ENCODE data around the gene GABRB1.

GABRB1 gene

DNA sequence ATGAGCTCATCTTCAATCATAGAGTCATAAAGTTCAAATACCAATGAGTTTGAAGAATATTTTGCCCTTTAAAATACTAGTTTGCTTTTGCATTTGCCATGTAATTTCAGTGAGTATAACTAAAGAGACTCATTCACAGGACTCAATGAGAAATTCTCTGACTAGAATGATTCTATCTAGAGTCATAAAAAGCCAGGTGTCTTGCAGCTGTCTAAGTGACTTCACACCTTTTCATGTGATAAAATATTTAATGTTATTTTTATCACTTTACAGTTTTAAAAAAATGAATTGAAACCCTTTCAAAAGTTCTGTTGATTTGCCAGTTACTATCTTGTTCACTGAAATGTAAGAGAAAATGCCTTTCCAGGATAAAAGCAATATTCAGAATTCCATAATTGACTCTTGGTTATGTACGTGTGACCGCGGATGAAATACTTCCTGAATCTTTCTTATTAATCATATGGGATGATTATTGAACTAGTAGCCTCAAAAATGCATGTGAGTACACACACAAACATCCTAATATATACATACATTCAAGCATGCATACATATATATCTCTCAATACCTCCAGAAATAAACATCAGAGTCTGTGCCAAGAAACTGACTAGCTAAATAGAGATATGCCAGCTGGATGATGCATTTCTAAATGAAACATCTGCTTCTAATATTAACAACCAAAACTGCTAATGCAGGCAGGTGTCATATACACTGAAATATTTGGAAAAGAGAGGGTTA lies 87.0 kb downstream of the GABRB1 start:
- DNase-seq (ENCODE audit: low read depth), result no peak

DNA sequence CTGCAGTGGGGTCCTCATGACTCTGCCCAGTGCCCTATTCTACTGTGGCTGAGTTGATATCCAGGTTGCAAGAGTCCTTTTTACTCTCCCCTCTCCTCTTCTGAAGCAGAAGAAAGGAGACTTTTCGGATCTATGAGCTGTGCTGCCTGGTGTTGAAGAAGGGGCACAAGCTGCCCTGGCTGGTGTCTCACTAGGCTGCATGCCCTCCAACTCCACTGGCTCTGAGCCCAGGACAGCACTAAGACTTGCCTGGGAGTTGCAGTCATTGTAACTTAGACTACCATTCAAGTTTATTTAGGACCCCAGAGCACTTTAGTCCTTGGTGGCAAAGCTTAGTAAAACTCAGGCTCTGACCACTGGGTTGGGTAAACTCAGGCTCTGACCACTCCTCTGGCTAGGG lies 89.4 kb downstream of the GABRB1 start:
- no peak for DNase-seq (ENCODE audit: low read depth)

DNA sequence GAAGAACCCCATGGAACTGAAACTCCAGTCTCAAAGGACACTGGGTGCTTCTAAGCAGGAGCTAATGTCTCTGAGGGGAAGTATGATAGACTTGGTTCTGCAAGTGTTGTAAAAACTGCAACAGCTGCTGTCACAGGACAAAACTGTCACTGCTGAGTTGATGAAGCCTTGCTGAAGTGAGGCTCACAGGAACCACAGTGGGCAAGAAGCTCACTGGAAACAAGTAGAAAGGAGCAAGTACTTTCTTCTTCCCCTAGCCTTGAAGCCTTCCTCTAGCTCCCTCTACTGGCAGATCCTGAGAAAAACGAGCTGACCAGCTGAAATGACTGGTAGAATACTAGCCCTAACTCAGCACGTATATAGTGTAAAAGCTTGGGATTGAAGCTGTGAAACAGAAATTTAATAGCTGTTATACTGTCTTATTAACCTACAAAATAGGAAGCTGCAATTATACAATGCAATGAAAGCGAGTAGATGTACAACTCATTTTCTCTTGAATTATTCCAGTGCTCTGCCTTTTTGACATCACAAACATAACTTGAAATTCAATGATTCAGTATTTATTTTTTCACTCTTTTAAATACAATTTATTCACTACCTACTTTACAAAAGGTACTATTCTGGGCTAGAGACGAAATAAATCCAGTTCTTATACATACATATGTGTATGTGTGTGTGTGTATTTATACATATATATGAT lies 91.4 kb downstream of the GABRB1 start:
- peak; percentile 0 for DNase-seq (ENCODE audit: low read depth)

DNA sequence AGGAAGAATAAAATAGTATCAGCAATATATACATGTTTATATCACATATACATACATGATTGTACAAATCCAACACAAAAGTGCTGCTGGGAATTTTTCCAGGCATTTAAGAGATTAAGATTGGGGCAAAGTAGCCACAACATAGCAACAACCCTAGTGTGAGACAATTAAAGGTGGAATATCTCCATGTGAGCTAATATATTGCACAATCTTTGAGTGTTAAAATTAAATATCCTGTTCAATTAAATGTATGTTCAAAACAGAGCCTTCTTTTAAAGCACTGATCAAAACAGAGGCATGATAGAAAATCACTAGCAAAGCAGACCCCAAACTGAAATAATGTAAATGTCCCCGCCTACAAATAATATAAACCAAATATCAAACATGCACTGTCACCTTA lies 97.6 kb downstream of the GABRB1 start:
- no peak for DNase-seq (ENCODE audit: low read depth)

DNA sequence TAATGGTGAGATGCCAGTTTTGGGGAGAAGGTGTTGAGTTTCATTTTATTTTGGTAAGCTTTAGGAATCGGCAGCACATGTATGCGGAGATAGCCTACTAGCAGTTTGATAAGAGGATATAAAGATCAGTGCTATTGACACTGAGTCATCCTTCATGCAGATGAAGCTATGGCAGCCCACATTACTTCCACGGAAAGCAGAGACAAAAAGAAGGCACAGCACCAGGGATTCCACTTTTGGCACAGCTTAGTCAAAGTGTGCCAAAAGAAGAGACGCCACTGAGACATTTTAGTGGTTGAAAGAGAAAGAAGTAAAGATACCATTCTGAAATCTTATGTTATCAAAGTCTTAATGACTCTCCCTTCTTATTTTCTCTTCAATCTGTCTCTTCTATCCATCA lies 103.8 kb downstream of the GABRB1 start:
- no peak for DNase-seq (ENCODE audit: low read depth)

DNA sequence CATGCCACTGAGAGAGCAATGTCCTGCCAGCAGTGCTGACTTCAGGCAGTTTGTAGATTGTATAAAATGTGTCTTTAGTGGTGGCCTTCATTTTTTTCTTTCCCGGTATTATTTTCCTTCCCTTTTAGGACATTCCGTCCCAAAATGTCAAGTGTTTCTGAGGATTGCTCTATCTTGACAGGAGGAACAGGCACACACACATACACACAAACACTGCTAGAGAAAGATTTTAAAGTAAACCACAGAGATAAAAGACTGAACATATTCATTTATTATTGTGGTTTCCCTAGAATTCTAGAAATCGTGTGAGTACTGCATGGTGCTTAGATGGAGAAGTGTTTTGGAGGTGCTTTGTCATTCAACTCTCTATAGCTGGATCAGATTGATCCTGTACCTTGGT lies 111.9 kb downstream of the GABRB1 start:
- DNase-seq (ENCODE audit: low read depth), result no peak

DNA sequence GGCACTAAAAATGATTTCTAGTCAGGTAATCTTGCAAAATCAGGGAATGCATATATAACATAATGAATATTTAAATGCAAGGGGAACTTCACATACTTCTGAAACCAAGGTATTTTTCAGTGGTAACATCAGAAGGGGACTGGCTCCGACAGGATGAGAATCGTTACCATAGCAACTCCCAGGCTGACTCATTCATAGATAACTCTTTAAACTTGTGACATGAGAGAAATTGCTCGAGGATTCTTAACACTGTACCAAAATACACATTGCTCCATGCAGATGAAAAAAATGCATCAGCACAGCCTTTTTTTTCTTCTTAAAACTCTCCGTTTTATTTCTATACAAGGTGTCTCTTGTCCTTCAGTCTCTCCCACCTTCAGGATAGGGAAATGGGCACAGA lies 114.3 kb downstream of the GABRB1 start:
- DNase-seq (ENCODE audit: low read depth), result no peak

DNA sequence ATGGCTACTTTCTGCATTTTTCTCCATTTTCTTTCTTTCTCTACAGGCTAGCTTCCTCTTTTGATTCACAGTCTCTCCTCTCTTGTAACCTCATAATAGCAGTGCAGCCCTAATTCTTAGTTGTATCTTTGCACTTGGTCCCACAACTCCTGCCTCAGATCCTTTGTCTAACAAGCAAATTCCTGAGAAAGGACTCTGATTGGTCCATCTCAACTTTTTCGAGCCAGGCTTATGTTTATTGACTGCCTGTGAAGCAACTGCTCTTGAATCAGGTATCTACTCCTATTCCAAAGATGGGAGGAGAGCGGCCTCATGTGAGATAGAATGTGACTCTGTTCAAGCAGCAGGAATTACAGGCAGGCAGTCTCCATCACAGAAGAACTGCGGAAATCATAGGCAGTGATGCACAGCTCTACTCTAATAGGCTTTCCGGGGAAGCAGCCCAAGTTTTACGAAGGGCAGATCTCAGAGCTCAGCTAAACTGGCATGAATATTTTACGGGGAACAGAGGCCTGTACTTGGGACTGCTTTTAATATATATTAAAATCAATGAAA lies 123.5 kb downstream of the GABRB1 start:
- DNase-seq (ENCODE audit: low read depth), result no peak

DNA sequence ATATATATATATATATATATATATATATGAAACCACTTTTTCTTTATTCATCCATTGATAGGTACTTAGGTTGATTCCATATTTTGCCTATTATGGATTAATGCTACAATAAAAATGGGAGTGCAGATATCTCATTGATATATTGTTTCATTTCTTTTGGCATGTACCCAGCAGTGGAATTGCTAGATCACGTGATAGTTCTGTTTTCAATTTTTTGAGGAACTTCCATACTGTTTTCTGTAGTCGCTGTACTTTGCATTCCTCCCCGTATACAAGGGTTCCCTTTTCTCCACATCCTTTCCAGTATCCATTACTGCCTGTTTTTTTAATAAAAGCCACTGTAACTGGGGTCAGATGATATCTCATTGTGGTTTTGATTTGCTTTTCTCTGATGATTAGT lies 124.6 kb downstream of the GABRB1 start:
- no peak for DNase-seq (ENCODE audit: low read depth)

DNA sequence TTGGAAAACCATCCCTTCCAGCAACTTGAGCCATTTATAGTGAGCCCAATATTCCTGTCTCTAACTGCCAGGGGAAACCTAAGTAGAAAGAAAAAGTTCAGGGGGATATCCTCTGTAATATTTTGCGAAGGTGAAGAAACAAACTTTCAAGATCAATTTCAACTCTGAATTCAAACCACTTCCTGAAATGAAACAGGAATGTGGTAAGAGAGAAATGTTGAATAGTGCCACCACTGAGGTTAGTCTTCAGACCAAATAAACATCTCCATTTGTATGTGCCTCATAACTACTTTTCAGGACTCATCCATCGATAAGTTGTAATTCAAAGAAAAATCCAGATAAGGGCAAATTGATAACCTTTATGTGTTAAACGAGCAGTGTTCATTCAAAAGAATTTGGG lies 128.7 kb downstream of the GABRB1 start:
- DNase-seq (ENCODE audit: low read depth), result no peak

DNA sequence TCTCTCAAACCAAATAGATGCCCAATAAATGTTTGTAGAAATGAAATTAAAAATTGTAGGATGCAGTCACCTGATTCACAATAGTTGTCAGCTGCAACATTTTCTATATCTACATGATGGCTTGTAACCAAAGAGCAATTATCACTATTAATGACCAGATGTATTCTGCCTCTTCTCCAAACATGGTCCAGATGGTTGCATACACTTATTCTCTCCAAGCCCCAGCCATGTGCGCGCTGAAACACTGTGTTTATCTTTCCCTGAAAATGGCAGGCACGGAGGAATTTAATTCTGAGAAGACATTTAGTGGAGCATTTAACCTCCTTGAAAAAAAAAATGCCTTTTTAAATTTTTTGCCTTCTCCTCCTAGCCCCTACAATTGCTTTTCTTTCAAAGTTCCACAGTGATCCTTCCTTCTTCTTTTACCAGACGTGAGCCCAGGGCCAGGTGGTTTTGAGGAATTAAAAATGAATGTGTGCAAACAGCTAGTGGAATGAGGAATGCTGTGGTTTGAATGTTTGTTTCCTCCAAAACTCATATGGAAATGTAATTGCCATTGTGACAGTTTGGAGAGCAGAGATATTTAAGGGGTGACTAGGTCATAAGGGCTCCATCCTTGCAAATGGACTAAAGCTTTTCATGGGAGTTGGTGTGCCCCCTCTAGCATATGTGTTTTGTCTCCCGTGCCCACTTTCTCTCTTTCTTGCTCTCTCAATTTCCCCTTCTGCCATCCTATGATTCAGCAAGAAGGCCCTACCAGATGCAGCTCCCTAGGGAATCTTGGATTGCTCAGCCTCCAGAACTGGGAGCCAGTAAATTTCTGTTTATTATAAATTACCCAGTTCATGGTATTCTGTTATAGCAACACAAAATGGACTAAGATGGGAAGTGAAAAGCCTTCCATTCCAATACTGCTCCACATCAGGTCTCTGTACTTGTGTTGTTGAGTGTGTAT lies 136.0 kb downstream of the GABRB1 start:
- DNase-seq (ENCODE audit: low read depth), result no peak

DNA sequence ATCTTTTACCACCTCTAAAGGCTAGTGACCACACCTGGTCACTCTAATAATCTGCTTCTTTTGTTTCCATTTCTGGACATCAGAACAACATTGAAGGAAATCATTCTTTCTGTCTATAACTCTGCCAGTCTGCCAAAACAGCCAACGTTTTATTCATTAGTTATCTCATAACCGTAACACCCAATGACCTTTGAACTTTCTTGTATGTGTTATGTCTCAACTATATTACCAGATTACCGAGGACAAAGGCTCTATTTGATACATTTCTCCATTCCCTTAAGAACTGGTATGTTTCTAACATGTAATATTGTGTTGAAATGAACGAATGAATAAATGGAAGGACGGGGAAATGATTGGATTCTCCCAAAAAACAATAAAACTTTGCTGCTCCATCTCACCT lies 152.7 kb downstream of the GABRB1 start:
- DNase-seq (ENCODE audit: low read depth), result no peak

DNA sequence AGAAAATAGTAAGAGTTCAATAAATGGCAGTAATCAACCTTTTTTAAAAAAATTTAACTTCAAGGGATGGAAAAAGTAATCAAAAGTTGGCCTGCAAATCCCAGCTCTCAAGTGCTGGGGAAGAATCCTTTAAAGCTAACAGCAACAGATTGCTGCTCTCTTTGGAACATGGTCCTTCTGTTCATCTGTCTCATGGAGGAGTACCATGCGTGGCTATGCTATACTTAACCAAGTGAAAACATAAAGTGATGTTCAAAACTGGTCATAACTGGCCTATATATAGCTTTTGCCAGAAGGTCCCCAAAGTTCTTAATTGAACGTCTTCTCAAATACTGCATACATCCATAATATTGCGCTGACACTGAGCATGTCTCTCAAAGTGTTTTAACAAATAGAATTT lies 154.4 kb downstream of the GABRB1 start:
- no peak for DNase-seq (ENCODE audit: low read depth)

DNA sequence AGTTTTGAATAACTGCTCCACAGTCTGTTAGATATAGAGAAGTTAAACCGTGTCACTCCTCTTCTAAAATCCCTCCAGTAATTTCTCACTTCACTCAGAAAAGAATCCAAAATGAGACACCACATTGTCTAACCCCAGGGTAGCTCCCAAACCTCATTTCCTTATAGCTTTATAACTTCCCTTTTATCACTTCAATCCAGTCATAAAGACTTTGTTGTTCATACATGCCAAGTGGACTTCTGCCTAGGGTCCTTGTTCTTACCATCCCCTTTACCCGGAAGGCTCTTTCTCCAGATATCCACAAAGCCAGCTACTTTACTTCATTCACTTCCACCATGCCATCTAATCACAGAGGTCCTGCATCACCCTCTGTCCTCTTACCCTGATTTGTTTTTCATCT lies 156.2 kb downstream of the GABRB1 start:
- DNase-seq (ENCODE audit: low read depth), result no peak

DNA sequence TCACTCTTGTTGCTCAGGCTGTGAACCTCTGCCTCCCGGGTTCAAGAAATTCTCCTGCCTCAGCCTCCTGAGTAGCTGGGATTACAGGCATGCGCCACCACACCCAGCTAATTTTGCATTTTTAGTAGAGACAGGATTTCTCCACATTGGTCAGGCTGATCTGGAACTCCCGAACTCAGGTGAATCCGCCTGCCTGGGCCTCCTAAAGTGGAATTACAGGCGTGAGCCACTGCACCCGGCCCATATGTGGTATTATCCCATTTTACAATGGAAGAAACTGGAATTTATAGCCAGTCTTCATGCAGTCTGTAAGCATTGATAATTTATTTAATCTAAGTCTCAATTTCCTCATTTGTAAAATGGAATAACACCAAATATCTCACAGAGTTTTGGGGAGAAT lies 161.8 kb downstream of the GABRB1 start:
- no peak for DNase-seq (ENCODE audit: low read depth)

DNA sequence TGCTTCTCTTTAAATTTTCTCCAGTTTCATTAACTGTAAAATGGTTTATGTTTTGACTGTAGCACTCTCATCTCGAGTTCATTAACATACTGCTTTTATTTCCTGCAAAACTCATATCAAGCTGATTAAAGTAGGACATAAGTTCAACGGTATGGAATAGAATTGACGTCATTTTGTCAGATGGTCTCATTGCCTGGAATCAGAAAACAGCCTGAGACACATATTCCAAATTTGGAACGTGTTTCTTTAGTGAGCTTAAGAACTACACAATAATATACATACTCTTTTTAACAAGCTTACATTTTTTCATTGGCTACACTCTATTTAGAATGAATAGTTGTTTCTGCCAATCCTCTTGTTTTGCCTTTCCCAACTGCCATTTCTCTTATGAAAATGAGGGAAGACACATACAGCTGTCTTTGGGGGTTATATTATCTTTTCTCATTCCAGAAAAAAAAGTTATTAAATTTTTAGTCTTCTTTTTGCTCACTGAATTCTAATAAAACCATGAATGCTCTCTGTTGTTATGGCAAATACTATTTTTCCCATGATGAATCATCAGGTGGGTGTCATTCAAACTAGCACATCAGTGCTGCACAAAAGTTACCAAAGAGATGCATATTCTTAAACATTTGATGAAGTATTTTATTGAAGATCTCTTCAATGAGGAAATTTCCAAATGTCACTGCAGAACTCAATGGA lies 162.8 kb downstream of the GABRB1 start:
- DNase-seq (ENCODE audit: low read depth), result no peak

DNA sequence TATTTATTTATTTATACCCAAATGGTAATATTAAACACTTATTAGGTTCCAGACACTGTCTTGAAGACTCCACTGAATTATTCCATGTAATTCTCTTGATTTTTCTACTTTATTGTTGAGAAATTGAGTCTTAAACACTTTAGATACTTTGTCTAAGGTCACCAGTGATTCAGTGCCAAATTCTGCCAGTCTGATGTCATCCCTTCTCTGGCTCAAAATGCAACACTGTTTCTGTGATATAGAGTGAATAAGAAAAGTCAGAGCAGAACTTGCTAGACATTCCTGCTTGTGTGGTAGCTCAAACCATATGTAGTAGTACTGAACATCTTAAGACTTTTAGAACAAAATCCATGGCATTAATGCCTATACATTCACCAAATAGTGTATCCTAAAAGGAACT lies 164.3 kb downstream of the GABRB1 start:
- no peak for DNase-seq (ENCODE audit: low read depth)

DNA sequence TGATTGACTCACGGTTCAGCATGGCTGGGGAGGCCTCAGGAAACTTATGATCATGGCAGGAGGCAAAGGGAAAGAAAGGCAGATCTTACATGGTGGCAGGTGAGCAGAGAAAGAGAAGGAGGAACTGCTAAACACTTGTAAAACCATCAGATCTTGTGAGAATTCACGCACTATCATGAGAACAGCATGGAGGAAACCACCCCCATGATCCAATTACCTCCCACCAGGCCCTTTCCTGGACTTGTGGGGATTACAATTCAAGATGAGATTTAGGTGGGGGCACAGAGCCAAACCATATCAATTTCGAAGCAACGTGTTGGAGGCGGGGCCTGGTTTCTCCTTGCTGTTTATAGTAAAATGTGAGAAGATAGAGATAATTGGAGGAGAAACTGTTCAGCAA lies 167.4 kb downstream of the GABRB1 start:
- DNase-seq (ENCODE audit: low read depth), result no peak

DNA sequence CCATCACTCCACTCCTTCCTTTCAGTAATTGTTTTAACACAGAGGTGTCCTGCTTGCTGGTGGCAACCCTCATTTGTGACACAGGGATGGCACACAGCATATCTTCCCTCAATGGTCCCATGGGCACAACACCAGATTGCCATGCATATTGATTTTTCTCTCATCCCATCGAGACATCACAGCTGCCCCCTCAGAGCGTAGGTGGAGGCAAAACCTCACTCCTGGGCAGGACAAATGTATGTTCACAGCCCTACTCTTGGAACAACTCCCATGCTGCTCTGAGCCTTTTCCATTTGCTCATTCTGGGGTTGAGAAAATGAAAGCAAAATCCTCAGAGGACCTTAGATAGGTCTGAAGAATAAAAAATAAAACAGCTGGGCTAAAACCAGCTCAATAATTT lies 172.2 kb downstream of the GABRB1 start:
- no peak for DNase-seq (ENCODE audit: low read depth)

DNA sequence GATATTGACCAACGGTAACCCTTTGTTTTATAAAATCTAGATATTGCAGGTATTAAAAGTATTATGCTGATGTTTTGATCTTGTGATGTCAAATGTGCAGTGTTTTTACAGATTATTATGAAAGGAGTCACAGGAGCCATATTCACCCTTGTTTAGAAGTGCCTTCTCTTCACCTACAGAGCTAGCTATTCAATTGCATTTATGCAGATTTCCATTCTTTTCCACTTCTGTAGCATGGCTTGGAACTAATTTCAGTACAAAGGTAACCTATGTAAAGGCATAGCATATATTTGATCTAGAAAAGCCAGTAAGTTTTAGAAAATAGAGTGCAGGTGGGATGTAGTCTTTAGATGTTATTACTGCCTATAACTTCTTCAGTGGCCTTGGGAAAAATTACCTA lies 176.2 kb downstream of the GABRB1 start:
- no peak for DNase-seq (ENCODE audit: low read depth)

DNA sequence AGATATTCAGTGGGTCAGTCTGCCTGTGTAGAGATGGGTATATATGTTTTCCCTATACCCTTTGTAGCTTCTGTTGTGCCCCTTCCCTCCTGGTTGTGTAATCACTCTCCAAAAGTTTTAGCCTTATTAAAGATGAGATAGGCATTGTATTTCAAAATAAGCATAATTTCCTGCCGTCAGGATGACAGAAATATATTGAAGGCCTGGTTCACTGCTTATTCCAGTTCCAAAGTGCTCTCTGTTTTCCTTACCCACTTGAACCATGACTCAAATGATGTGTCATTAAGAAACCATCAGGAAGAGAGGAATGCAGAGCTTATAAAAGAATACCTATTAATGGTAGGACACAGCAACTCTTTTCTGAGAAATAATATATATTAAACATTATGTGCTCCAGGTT lies 178.5 kb downstream of the GABRB1 start:
- DNase-seq (ENCODE audit: low read depth), result no peak

DNA sequence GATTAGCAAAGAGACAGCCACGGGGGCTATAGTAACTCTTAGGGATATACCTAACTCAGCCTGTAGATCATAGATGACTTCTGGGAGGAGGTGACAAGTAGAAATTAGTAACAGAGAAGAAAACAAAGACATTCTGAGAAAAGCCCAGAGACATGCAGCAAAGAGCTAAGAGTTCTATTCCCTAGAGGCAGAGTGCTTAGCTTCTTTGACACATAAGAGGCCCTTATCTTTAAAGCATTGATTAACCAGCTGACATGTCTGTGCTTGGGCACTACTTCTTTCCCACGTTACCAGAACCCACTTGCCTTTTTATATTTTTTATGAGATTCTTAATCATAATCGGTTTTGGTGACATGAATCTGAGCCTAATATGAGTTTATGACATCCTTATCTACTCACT lies 179.5 kb downstream of the GABRB1 start:
- no peak for DNase-seq (ENCODE audit: low read depth)

Measured in stimulated activated CD8-positive, alpha-beta memory T cell treated with anti-CD3 and anti-CD28 coated beads, Interleukin-7, amount 100 ng/mL, for 24 hours (primary cell).